GM12872 (cell line): Measurements from ENCODE around the gene GGTLC2.

Source experiments
- TF ChIP-seq, protein P1 (sequence below): IDR thresholded peaks from 3 replicates; pipeline ENCODE4 v1.5.1; 2011; ENCODE audit warnings: low read depth, mild to moderate bottlenecking, low read length, moderate library complexity; ENCODE audit not compliant: insufficient read depth

Gene GGTLC2

DNA sequence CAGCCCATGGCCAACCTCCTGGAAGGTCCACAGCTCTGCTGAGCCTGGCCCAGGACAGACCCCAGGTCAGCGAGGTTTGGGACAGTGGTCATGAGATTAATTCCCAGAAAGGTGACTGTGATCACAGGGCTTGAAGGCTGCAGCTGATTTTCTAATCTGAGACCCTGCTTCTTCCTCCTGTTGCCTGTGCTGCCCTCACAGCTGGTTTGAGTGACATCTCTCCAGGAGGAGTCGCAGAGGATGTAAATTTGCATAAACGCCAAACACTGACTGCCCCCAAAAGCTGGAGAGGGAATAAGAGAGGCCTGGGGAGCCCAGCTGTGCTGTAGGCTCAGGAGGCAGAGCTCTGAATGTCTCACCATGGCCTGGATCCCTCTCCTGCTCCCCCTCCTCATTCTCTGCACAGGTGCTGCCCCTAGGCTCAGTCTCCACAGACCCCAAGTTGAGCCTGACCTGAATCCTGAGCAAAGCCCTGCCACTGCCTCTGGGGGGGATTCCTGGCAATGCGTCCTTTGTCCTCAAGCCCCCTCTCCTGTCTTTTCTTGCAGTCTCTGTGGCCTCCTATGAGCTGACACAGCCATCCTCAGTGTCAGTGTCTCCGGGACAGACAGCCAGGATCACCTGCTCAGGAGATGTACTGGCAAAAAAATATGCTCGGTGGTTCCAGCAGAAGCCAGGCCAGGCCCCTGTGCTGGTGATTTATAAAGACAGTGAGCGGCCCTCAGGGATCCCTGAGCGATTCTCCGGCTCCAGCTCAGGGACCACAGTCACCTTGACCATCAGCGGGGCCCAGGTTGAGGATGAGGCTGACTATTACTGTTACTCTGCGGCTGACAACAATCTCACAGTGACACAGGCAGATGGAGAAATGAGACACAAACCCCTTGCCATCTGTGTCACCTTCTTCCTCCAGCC, 23.8 kb downstream of the GGTLC2 start:
- TF ChIP-seq, protein P1, sequence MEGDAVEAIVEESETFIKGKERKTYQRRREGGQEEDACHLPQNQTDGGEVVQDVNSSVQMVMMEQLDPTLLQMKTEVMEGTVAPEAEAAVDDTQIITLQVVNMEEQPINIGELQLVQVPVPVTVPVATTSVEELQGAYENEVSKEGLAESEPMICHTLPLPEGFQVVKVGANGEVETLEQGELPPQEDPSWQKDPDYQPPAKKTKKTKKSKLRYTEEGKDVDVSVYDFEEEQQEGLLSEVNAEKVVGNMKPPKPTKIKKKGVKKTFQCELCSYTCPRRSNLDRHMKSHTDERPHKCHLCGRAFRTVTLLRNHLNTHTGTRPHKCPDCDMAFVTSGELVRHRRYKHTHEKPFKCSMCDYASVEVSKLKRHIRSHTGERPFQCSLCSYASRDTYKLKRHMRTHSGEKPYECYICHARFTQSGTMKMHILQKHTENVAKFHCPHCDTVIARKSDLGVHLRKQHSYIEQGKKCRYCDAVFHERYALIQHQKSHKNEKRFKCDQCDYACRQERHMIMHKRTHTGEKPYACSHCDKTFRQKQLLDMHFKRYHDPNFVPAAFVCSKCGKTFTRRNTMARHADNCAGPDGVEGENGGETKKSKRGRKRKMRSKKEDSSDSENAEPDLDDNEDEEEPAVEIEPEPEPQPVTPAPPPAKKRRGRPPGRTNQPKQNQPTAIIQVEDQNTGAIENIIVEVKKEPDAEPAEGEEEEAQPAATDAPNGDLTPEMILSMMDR, result no peak

DNA sequence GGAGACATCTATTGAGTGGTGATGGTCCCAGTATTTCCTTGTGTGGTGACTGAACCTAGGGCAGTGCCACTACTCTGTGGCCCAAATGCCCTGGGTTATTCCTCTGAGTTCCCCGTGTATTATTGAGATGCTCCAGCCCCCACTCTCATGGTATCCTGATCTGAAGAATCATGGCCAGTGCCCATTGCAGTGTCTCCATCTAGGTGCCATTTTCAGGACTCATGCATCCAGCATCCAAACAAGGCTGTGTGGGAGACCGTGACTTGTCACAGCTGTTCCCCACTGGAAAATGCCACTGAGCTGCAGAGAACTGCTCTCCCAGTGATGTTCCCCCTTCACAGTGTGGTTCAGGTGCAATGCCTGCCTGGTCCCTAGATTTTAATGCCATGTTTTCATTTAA, 24.7 kb downstream of the GGTLC2 start:
- TF ChIP-seq, protein P1, result no peak

DNA sequence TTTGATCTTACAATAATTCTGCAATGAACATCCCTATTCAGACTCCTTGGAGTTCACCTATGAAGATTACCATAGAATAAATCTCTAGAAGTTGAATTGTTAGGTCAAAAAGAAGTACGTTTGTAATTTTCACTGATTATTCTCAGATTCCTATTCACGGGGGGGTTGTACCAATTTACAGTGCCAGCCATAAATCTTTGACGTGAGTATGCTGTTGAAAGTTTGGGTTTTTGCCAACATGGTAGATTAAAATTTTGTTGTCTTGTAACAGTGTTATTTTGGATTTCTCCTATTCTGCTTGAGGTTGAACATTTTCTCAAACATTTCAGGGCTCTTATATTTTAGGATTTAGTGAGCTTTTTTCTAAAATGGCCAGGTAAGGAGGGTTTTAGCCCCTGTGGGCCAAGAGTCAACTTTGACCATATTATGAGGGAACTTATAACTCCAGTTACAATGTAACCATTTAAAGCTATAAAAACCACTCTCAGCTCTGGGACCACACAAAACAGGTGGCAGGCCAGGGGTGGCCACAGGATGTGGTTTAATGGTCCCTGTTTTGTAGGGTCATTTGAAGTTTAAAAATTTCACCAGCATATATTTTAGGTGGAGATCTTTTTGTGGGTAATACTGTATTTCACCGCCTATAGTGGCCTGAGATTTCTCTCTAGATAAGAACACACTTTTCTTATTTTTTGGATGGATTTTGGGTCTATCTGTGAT, 25.8 kb downstream of the GGTLC2 start:
- TF ChIP-seq, protein P1, result no peak

DNA sequence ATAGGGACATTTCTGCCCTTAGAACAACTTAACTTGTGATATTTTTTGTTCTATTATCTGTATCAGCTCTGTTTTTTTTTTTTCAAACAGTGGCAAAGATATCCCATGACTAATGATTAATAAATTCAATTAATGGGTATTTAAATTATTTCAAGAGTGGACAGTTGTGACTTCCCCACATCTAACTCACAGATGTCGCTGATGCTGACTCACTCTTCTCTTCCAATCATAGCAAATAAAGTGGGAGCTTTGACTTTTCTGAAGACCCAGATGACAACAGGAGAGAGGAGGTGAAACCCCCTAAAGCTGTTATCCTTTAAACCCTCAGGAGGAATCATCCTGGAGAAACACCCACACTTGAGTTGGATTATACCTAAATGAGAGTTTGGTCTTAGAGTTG, 27.1 kb downstream of the GGTLC2 start:
- TF ChIP-seq, protein P1, result no peak

DNA sequence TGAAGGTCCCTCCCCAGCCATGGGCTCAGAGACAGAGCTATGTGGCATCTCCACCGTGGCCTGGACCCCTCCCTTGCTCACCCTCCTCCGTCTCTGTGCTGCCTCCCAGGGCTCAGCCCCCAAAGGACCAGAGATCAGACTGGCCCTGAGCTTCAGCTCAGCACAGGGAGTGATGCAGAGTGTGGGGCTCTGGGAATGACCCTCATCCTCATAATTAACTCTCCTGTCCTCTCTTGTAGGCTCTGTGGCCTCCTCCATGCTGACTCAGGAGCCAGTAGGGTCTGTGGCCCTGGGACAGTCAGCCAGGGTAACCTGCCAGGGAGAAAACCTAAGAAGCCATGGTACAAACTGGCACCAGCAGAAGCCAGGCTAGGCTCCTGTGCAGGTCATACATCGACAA, 28.7 kb downstream of the GGTLC2 start:
- TF ChIP-seq, protein P1, result no peak

DNA sequence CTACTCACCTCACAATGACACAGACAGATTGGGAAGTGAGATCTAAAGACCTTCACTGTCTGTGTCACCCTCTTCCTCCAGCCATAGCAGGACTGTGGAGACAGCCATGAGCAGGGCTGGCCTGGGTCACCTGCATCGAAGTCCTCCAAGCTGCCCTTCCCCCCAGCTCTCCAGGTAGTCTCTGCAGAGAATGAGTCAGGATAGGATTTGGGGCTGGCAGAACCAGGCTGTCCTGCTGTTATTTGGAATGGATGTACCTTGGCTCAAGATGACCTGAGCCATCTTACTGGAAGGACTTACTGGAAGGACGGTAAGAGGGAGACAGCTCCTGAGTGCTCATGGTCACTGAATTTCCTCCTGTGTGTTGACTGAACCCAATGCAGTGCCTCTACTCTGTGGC, 29.2 kb downstream of the GGTLC2 start:
- TF ChIP-seq, protein P1, result no peak

DNA sequence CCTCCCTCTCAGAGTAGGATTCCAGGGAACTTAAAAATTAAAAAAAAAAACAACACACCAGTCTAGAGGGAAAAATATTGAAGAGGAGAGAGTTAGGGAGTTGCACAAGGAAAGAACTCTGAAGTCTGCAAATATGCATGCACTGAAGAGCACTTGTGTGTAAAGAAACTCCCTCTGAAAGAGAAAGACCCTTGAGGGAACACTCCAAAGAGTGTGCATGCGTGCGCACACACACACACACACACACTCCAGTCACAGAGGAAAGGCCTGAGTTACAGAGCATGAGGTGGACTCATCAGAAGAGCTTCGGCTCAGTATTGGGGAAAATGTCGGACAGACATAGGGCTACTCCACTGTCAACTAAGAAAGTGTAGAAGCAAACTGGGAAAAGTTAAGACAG, 30.1 kb downstream of the GGTLC2 start:
- TF ChIP-seq, protein P1, result no peak
